Suprapubic skin (tissue), 4 donors: ENCODE data around the gene RAPGEF6. TPM values are rescaled to one million over a fixed set of nuclear protein-coding genes. Genes with fewer than 3 reads are reported as not detected.
"Not testable (repeated sequence)": the region's sequence is repeated elsewhere in the genome, so short reads cannot be mapped to it uniquely, and the experiment has no call there.

Experiments used
- DNase-seq, 2 donors: peaks; one replicate each; pipeline ENCODE4 v3.0.0-alpha.2; 2019; ENCODE audit warnings: low spot score in 2 of 2
- H3K27ac ChIP-seq: fragments of 200-600 bp; sonication (generic); one replicate; pipeline ENCODE4 v1.5.1; 2019
- H3K27me3 ChIP-seq: fragments of 200-600 bp; sonication (generic); one replicate; pipeline ENCODE4 v1.5.1; 2019
- H3K36me3 ChIP-seq: fragments of 200-600 bp; sonication (generic); one replicate; pipeline ENCODE4 v1.5.1; 2019
- H3K4me1 ChIP-seq: fragments of 200-600 bp; sonication (generic); one replicate; pipeline ENCODE4 v1.5.1; 2019
- H3K4me3 ChIP-seq: fragments of 200-600 bp; sonication (generic); one replicate; pipeline ENCODE4 v1.5.1; 2019; ENCODE audit warnings: mild to moderate bottlenecking
- H3K9me3 ChIP-seq: fragments of 200-600 bp; sonication (generic); one replicate; pipeline ENCODE4 v1.5.1; 2019
- CTCF ChIP-seq, 2 donors: fragments of 200-600 bp in 1 of 2; fragments of 450-650 bp in 1 of 2; sonication (generic) in 1 of 2; IDR thresholded peaks; one replicate each; pipeline ENCODE4 v1.5.1; 2016 to 2019; ENCODE audit warnings: antibody characterized with exemption in 2 of 2, mild to moderate bottlenecking in 1 of 2, moderate library complexity in 1 of 2
- EP300 ChIP-seq: sonication (generic); formaldehyde crosslinking; IDR thresholded peaks from one replicate; pipeline ENCODE4 v1.6.1; 2017; ENCODE audit warnings: antibody characterized with exemption
- POLR2A ChIP-seq, 2 donors: fragments of 450-650 bp; IDR thresholded peaks; one replicate each; pipeline ENCODE4 v1.6.1; 2017; ENCODE audit warnings: antibody characterized with exemption in 2 of 2, mild to moderate bottlenecking in 2 of 2, moderate library complexity in 2 of 2
- POLR2AphosphoS5 ChIP-seq, 3 donors: sonication (generic); formaldehyde crosslinking; IDR thresholded peaks; one replicate each; pipeline ENCODE4 v1.6.1; 2017; ENCODE audit warnings: antibody characterized with exemption in 3 of 3
- WGBS: methylation state at CpG from one replicate; pipeline ENCODE4 v1.1.5; 2018; 5-methylcytosine and 5-hydroxymethylcytosine counted together
- total RNA-seq, 4 donors: library from RNA; depleted of rRNA; stranded (reverse); fragments of >200 nt; gene quantifications; one replicate each; pipeline ENCODE4 v1.1.0, GENCODE V29; 2016

The RAPGEF6 gene
- total RNA-seq, 4 donors from 2014 or later = 17.8 to 38.3 (median 20.6) TPM

- Histone ChIP-seq H3K36me3 (peaks cover 13% of the 10 kb centered on the region), H3K4me3 (no peak overlapping the region), H3K9me3 (no peaks in the 10 kb centered on the region), H3K27ac (no peak overlapping the region), H3K27me3 (no peaks in the 10 kb centered on the region), H3K4me1 (peaks cover 29% of the 10 kb centered on the region)
- no peak for DNase-seq
- TF ChIP-seq POLR2A (IDR thresholded peaks at IDR 0.05) = no peak
- TF ChIP-seq EP300 = no peak
- no peak for TF ChIP-seq CTCF (IDR thresholded peaks at IDR 0.05)
- TF ChIP-seq POLR2AphosphoS5 (IDR thresholded peaks at IDR 0.05) = no peak
- 89% methylated on average over 2 of the region's 2 CpGs for WGBS
These were observed 253.3 kb downstream of the RAPGEF6 start for GRCh38 chr5:131381777-131382176.

GRCh38 chr5:131381021-131381420 lies 254.0 kb downstream of the RAPGEF6 start:
- no peaks in the 10 kb centered on the region for H3K27me3 ChIP-seq
- H3K36me3 ChIP-seq = peaks cover 7% of the 10 kb centered on the region
- H3K4me3 ChIP-seq = no peak overlapping the region
- H3K9me3 ChIP-seq = no peaks in the 10 kb centered on the region
- no peak overlapping the region for H3K27ac ChIP-seq
- 100% methylated on average over 4 of the region's 4 CpGs for WGBS
- no peak for TF ChIP-seq POLR2A (IDR thresholded peaks at IDR 0.05)
- TF ChIP-seq POLR2AphosphoS5 (IDR thresholded peaks at IDR 0.05) = no peak
- TF ChIP-seq CTCF (IDR thresholded peaks at IDR 0.05) = no peak
- TF ChIP-seq EP300 = no peak
- no peak for DNase-seq
- peaks cover 29% of the 10 kb centered on the region for H3K4me1 ChIP-seq

GRCh38 chr5:131380238-131380637 lies 254.8 kb downstream of the RAPGEF6 start:
- H3K27ac ChIP-seq, H3K36me3 ChIP-seq, H3K9me3 ChIP-seq, H3K4me3 ChIP-seq, H3K27me3 ChIP-seq, DNase-seq: not testable (repeated sequence)
- WGBS = 85% methylated on average over 2 of the region's 2 CpGs
- peaks cover 29% of the 10 kb centered on the region for H3K4me1 ChIP-seq

- peak overlapping the region; percentile 64 for H3K27ac ChIP-seq
- TF ChIP-seq EP300 (no peak), POLR2A (IDR thresholded peaks at IDR 0.05) (no peak), CTCF (IDR thresholded peaks at IDR 0.05) (no peak), POLR2AphosphoS5 (IDR thresholded peaks at IDR 0.05) (no peak)
- H3K4me1 ChIP-seq = peaks cover 29% of the 10 kb centered on the region
- WGBS = 69% methylated on average over 7 of the region's 7 CpGs
- H3K27me3 ChIP-seq = no peaks in the 10 kb centered on the region
- DNase-seq = no peak
- H3K36me3 ChIP-seq = no peaks in the 10 kb centered on the region
- H3K9me3 ChIP-seq = no peaks in the 10 kb centered on the region
- H3K4me3 ChIP-seq = no peak overlapping the region
These were observed 255.3 kb downstream of the RAPGEF6 start for GRCh38 chr5:131379723-131380122.

- DNase-seq = no peak
- H3K4me3 ChIP-seq = no peak overlapping the region
- no peaks in the 10 kb centered on the region for H3K9me3 ChIP-seq
- no peaks in the 10 kb centered on the region for H3K27me3 ChIP-seq
- H3K4me1 ChIP-seq = peaks cover 29% of the 10 kb centered on the region
- peak overlapping the region; percentile 64 for H3K27ac ChIP-seq
- no peaks in the 10 kb centered on the region for H3K36me3 ChIP-seq
- no peak for TF ChIP-seq POLR2A (IDR thresholded peaks at IDR 0.05)
- TF ChIP-seq POLR2AphosphoS5 (IDR thresholded peaks at IDR 0.05) = no peak
- TF ChIP-seq CTCF (IDR thresholded peaks at IDR 0.05) = no peak
- TF ChIP-seq EP300 = no peak
These were observed 256.1 kb downstream of the RAPGEF6 start for GRCh38 chr5:131378721-131379541.
